ENCODE results near the gene USP24.

Gene USP24

GRCh38 chr1:55103891-55104290, 111.3 kb downstream of the USP24 start:
- DNase-seq, result no peak

GRCh38 chr1:55095095-55095494, 120.1 kb downstream of the USP24 start:
- DNase-seq, result no peak

GRCh38 chr1:55092475-55092874, 122.7 kb downstream of the USP24 start:
- no peak for DNase-seq

- no peak for DNase-seq
Measured at GRCh38 chr1:55089683-55090082, 125.5 kb downstream of the USP24 start.

GRCh38 chr1:55088413-55088812, 126.8 kb downstream of the USP24 start:
- DNase-seq, result no peak

GRCh38 chr1:55087439-55087838, 127.7 kb downstream of the USP24 start:
- no peak for DNase-seq

- DNase-seq, result no peak
Measured at GRCh38 chr1:55084257-55084656, 130.9 kb downstream of the USP24 start.

GRCh38 chr1:55081905-55082296, 133.3 kb downstream of the USP24 start:
- no peak for DNase-seq

- DNase-seq, result no peak
Measured at GRCh38 chr1:55081188-55081904, 133.8 kb downstream of the USP24 start.

- DNase-seq, result no peak
Measured at GRCh38 chr1:55079651-55080050, 135.5 kb downstream of the USP24 start.

- DNase-seq, result no peak
Measured at GRCh38 chr1:55078470-55078869, 136.7 kb downstream of the USP24 start.

- DNase-seq, result no peak
Measured at GRCh38 chr1:55076356-55076755, 138.8 kb downstream of the USP24 start.

GRCh38 chr1:55074455-55074854, 140.7 kb downstream of the USP24 start:
- no peak for DNase-seq

- DNase-seq, result no peak
Measured at GRCh38 chr1:55073187-55073916, 141.8 kb downstream of the USP24 start.

GRCh38 chr1:55071477-55071876, 143.7 kb downstream of the USP24 start:
- peak; percentile 75 for DNase-seq

- peak; percentile 55 for DNase-seq
Measured at GRCh38 chr1:55070293-55071164, 144.6 kb downstream of the USP24 start.

- DNase-seq, result no peak
Measured at GRCh38 chr1:55069280-55069679, 145.9 kb downstream of the USP24 start.

GRCh38 chr1:55068638-55069037, 146.5 kb downstream of the USP24 start:
- no peak for DNase-seq

- no peak for DNase-seq
Measured at GRCh38 chr1:55067914-55068313, 147.2 kb downstream of the USP24 start.

GRCh38 chr1:55067022-55067778, 148.0 kb downstream of the USP24 start:
- DNase-seq, result no peak

- no peak for DNase-seq
Measured at GRCh38 chr1:55065648-55066047, 149.5 kb downstream of the USP24 start.

GRCh38 chr1:55064861-55065263, 150.3 kb downstream of the USP24 start:
- peak; percentile 26 for DNase-seq

GRCh38 chr1:55064071-55064581, 151.0 kb downstream of the USP24 start:
- peak; percentile 32 for DNase-seq
